GM23248 (cell line): ENCODE results near the gene ABHD18.

Experiments used
- EZH2 ChIP-seq: fragments of 200-600 bp; sonication (generic); IDR thresholded peaks from 2 replicates; pipeline ENCODE4 v1.6.1; 2018; ENCODE audit warnings: antibody characterized with exemption, mild to moderate bottlenecking; ENCODE audit not compliant: insufficient read depth, poor library complexity, severe bottlenecking
- EZH2phosphoT487 ChIP-seq: fragments of 200-600 bp; sonication (generic); IDR thresholded peaks from 2 replicates; pipeline ENCODE4 v1.6.1; 2018; ENCODE audit warnings: antibody characterized with exemption, moderate library complexity, mild to moderate bottlenecking, low read depth; ENCODE audit not compliant: insufficient read depth

DNA sequence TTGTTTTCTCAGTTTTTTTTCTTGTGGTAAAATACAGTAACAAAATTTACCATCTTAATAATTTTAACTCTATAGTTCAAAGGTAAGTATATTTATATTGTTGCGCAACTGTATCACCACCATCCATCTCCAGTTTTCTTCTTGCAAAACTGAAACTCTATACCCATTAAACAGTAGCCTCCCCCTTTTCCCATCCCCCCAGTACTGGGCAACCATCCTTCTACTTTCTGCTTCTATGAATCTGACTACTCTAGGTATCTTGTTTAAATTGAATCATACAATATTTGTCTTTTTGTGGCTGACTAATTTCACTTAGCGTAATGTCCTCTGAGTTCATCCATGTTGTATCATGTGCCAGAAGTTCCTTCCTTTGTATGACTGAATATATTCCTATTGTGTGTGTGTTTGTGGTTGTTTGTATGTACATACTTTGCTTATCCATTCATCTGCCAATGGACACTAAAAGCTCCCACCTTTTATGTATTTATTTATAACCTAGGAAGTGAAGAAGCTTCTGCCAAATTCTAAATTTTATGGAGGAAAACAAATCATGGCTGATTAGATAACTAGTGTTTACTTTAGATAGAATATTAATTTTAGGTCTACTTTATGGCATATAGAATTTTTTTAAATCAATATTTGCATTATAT, 10.0 kb downstream of the ABHD18 start:
- TF ChIP-seq EZH2phosphoT487, result no peak
- TF ChIP-seq EZH2, result no peak
